OCI-LY3 (cell line): ENCODE results near the gene TNC.

Source experiments
- EZH2phosphoT487 ChIP-seq: fragments of 200-600 bp; shearing (Covaris generic); IDR thresholded peaks from 2 replicates; pipeline ENCODE4 v1.6.1; 2018; ENCODE audit warnings: antibody characterized with exemption, mixed run types, low read depth
- TF ChIP-seq, protein P1 (sequence below): fragments of 200-600, 300-600 bp; sonication (generic); IDR thresholded peaks from 2 replicates; pipeline ENCODE4 v1.5.1; 2014; ENCODE audit warnings: antibody characterized with exemption, low read length, low read depth

DNA sequence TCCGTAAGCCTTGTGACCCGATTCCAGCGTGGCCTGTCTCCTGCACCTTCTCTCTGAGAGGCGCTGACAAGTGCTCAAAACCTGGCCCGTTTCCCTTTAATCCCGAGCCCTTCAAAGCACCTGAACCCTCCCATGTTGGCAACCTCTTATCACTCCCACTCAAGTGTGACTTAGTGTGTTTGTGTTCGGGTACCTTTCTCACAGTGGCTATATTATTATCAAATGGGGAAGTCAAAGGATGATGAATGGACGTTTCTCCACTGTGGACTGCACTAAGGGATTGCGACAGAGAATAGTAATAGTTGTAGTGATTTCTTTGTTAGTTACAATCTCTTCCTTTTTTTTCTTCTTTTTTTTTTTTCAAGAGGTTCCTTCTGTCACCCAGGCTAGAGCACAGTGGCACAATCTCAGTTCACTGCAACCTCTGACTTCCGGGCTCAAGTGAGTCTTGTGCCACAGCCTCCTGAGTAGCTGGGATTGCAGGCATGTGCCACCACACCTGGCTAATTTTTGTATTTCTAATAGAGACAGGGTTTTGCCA, 122.2 kb downstream of the TNC start:
- TF ChIP-seq, protein P1, sequence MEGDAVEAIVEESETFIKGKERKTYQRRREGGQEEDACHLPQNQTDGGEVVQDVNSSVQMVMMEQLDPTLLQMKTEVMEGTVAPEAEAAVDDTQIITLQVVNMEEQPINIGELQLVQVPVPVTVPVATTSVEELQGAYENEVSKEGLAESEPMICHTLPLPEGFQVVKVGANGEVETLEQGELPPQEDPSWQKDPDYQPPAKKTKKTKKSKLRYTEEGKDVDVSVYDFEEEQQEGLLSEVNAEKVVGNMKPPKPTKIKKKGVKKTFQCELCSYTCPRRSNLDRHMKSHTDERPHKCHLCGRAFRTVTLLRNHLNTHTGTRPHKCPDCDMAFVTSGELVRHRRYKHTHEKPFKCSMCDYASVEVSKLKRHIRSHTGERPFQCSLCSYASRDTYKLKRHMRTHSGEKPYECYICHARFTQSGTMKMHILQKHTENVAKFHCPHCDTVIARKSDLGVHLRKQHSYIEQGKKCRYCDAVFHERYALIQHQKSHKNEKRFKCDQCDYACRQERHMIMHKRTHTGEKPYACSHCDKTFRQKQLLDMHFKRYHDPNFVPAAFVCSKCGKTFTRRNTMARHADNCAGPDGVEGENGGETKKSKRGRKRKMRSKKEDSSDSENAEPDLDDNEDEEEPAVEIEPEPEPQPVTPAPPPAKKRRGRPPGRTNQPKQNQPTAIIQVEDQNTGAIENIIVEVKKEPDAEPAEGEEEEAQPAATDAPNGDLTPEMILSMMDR = no peak
- no peak for TF ChIP-seq EZH2phosphoT487
